ENCODE data around the gene TTLL5. TPM values are rescaled to one million over a fixed set of nuclear protein-coding genes. Genes with fewer than 3 reads are reported as not detected.

TTLL5 gene
- total RNA-seq, 1 donor from 2014 or later = 51.9 TPM

- no peak for DNase-seq (ENCODE audit: low spot score, unreplicated experiment)
- H3K4me3 Mint-ChIP-seq (ENCODE audit: low read depth) = no peak overlapping the region
- peaks cover 4% of the 10 kb centered on the region for H3K36me3 Mint-ChIP-seq (ENCODE audit: insufficient read depth)
- no peak for TF ChIP-seq CTCF (IDR thresholded peaks at IDR 0.05; ENCODE audit: unreplicated experiment)
- H3K27me3 Mint-ChIP-seq = no peaks in the 10 kb centered on the region
- H3K9me3 Mint-ChIP-seq (ENCODE audit: low read depth) = no peaks in the 10 kb centered on the region
- peaks cover 18% of the 10 kb centered on the region for H3K4me1 Mint-ChIP-seq (ENCODE audit: low read depth)
- no peak overlapping the region for H3K27ac Mint-ChIP-seq
These were observed 196.2 kb downstream of the TTLL5 start for GRCh38 chr14:75857199-75857598.

GRCh38 chr14:75858362-75858761, 197.3 kb downstream of the TTLL5 start:
- DNase-seq (ENCODE audit: low spot score, unreplicated experiment) = no peak
- Mint-ChIP-seq H3K36me3 (ENCODE audit: insufficient read depth) (peaks cover 4% of the 10 kb centered on the region), H3K27ac (no peak overlapping the region), H3K27me3 (no peaks in the 10 kb centered on the region), H3K4me1 (ENCODE audit: low read depth) (peaks cover 15% of the 10 kb centered on the region), H3K9me3 (ENCODE audit: low read depth) (no peaks in the 10 kb centered on the region), H3K4me3 (ENCODE audit: low read depth) (no peak overlapping the region)
- TF ChIP-seq CTCF (IDR thresholded peaks at IDR 0.05; ENCODE audit: unreplicated experiment) = no peak

GRCh38 chr14:75859746-75860145, 198.7 kb downstream of the TTLL5 start:
- Mint-ChIP-seq H3K9me3 (ENCODE audit: low read depth) (no peaks in the 10 kb centered on the region), H3K4me1 (ENCODE audit: low read depth) (peaks cover 13% of the 10 kb centered on the region), H3K4me3 (ENCODE audit: low read depth) (no peak overlapping the region), H3K27me3 (no peaks in the 10 kb centered on the region), H3K36me3 (ENCODE audit: insufficient read depth) (peaks cover 3% of the 10 kb centered on the region), H3K27ac (no peak overlapping the region)
- TF ChIP-seq CTCF (IDR thresholded peaks at IDR 0.05; ENCODE audit: unreplicated experiment) = no peak
- no peak for DNase-seq (ENCODE audit: low spot score, unreplicated experiment)

GRCh38 chr14:75860561-75861160, 199.6 kb downstream of the TTLL5 start:
- Mint-ChIP-seq H3K27me3 (no peaks in the 10 kb centered on the region), H3K9me3 (ENCODE audit: low read depth) (no peaks in the 10 kb centered on the region), H3K36me3 (ENCODE audit: insufficient read depth) (peaks cover 2% of the 10 kb centered on the region), H3K4me1 (ENCODE audit: low read depth) (peaks cover 5% of the 10 kb centered on the region), H3K4me3 (ENCODE audit: low read depth) (no peak overlapping the region), H3K27ac (no peak overlapping the region)
- DNase-seq (ENCODE audit: low spot score, unreplicated experiment) = no peak
- no peak for TF ChIP-seq CTCF (IDR thresholded peaks at IDR 0.05; ENCODE audit: unreplicated experiment)

GRCh38 chr14:75861161-75861621, 200.1 kb downstream of the TTLL5 start:
- Mint-ChIP-seq H3K4me1 (ENCODE audit: low read depth) (peaks cover 3% of the 10 kb centered on the region), H3K9me3 (ENCODE audit: low read depth) (no peaks in the 10 kb centered on the region), H3K36me3 (ENCODE audit: insufficient read depth) (no peaks in the 10 kb centered on the region), H3K4me3 (ENCODE audit: low read depth) (no peak overlapping the region), H3K27ac (no peak overlapping the region), H3K27me3 (no peaks in the 10 kb centered on the region)
- no peak for TF ChIP-seq CTCF (IDR thresholded peaks at IDR 0.05; ENCODE audit: unreplicated experiment)
- no peak for DNase-seq (ENCODE audit: low spot score, unreplicated experiment)
